GM19351 (cell line): ENCODE measurements around the gene TTC23.
A peak's percentile ranks its signal among the peaks of the same experiment; 100 is the strongest.

Source experiments
- ATAC-seq: cut with Tn5 transposase; IDR thresholded peaks from one replicate; pipeline ENCODE4 v1.9.1; 2021; ENCODE audit warnings: mild to moderate bottlenecking, moderate library complexity; ENCODE audit not compliant: unreplicated experiment

Gene TTC23

DNA sequence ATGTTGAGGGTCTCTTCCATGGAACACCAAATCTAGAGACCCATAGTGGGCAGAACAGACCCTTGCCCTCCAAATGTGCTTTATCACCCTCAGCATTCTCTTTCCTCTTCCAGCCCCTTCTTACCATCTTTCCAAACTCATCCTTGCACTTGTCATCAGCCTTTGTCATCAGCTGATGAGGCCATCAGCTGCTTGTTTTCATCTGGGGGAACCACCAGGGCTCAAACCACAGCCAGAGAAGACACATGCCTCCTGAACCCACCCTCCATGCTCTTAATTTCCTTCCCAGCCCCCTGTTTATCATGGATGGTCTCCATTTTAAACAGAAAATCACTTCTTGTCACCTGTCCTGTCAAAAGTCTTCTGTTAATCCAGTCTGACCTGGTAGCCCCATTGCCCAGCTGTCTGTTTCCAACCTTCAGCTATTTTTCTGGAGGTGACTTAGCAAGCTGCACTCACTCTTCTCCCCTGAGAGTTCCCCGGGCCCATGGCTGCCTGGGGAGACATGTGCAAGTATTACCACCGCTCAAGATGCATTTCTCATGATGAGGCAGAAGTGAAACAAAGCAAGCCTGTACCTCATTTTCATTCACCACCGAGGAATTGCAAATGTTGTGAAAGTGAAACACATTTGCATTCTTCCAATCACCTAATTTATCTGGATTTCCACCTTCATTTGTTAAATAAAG is 159.2 kb downstream of the TTC23 start:
- peak; percentile 100 for ATAC-seq

DNA sequence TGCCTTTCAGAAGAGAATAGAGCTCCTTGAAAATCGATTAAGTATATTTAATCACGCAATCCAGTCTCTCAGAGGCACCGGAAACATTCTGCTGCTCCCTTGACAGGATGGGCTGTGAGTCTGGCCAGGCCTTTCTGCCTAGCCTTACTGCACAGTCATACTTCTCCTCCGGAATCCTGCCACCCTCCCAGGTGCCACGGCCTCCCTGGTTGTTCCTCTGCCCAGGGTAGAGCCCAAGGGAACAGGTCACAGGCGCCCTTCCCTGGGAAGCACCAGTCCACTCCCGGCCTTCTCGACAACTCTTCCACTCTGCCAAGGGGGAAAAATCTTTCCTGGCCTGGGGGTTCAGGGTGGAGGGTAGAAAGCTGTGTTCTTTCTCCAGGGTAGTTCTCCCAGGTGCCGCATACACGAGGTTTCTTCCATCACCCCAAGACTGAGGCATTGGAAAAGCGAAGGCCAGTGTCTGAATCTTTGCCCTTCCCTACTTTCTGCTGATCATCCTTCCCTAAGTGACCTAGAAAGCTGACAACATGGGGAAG is 161.9 kb downstream of the TTC23 start:
- ATAC-seq, result no peak

DNA sequence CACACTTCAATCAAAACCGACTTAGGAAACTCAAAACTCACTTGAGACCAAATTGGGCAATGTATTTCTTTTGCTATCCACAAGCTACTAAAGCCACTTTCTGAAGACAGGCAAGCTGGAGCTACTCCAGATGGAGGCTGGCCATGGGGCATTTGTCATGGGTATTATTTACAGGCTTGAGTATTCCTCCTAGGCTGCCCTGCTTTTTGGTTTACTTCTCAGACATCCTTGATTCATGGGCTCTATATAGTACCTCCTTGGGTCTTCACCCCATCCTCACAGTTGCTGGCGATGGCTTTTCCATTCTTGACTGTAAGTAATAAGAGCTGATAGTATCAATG is 163.1 kb downstream of the TTC23 start:
- no peak for ATAC-seq
